Right atrium auricular region (tissue), 2 donors: ENCODE results near the gene SLC22A6. TPM values are rescaled to one million over a fixed set of nuclear protein-coding genes. Genes with fewer than 3 reads are reported as not detected.

ENCODE experiments used
- DNase-seq: peaks from one replicate; pipeline ENCODE4 v3.0.0-alpha.2; 2019; ENCODE audit warnings: low spot score
- H3K27ac ChIP-seq, 2 donors: fragments of 200-600 bp; sonication (generic); 1 replicate in 1 of 2; 2 replicates in 1 of 2; pipeline ENCODE4 v1.5.1; 2016 to 2019
- H3K27me3 ChIP-seq, 2 donors: fragments of 200-600 bp; sonication (generic); one replicate each; pipeline versions ENCODE4 v1.5.1 to v1.6.0; 2017 to 2019
- H3K36me3 ChIP-seq: fragments of 200-600 bp; sonication (generic); one replicate; pipeline ENCODE4 v1.5.1; 2016
- H3K4me1 ChIP-seq, 2 donors: fragments of 200-600 bp; sonication (generic); one replicate each; pipeline versions ENCODE4 v1.5.1 to v1.6.0; 2017 to 2019
- H3K4me3 ChIP-seq, 2 donors: fragments of 200-600 bp; sonication (generic); 1 replicate in 1 of 2; 2 replicates in 1 of 2; pipeline ENCODE4 v1.5.1; 2017 to 2019; ENCODE audit warnings: mild to moderate bottlenecking in 1 of 2, moderate library complexity in 1 of 2
- H3K9me3 ChIP-seq, 2 donors: fragments of 200-600 bp; sonication (generic); one replicate each; pipeline ENCODE4 v1.5.1; 2019
- total RNA-seq, 2 donors: library from RNA; depleted of rRNA; stranded (reverse); fragments of >200 nt; gene quantifications; one replicate each; pipeline ENCODE4 v1.1.0, GENCODE V29; 2016
- TF ChIP-seq, protein P1 (sequence below), 2 donors: fragments of 200-600 bp; sonication (generic); IDR thresholded peaks; one replicate each; pipeline ENCODE4 v1.5.1; 2019; ENCODE audit warnings: antibody characterized with exemption in 2 of 2

The SLC22A6 gene
- total RNA-seq, 2 donors from 2014 or later: not detected

DNA sequence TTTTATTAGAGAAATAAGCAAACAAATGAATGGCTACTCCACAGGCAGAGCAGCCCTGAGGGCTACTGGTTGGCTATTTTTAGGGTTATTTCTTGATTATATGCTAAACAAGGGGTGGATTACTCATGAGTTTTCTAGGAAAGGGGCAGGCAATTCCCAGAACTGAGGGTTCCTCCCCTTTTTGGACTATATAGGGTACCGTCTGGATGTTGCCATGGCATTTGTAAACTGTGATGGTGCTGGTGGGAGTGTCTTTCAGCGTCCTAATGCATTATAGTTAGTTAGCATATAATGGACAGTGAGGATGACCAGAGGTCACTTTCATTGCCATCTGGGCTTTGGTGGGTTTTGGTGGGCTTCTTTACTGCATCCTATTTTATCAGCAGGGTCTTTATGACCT lies 19.2 kb downstream of the SLC22A6 start:
- Histone ChIP-seq H3K4me3 (no peak overlapping the region), H3K9me3 (no peaks in the 10 kb centered on the region), H3K27me3 (no peaks in the 10 kb centered on the region), H3K4me1 (no peaks in the 10 kb centered on the region), H3K27ac (no peak overlapping the region), H3K36me3 (no peaks in the 10 kb centered on the region)
- DNase-seq: no peak
- TF ChIP-seq, protein P1, sequence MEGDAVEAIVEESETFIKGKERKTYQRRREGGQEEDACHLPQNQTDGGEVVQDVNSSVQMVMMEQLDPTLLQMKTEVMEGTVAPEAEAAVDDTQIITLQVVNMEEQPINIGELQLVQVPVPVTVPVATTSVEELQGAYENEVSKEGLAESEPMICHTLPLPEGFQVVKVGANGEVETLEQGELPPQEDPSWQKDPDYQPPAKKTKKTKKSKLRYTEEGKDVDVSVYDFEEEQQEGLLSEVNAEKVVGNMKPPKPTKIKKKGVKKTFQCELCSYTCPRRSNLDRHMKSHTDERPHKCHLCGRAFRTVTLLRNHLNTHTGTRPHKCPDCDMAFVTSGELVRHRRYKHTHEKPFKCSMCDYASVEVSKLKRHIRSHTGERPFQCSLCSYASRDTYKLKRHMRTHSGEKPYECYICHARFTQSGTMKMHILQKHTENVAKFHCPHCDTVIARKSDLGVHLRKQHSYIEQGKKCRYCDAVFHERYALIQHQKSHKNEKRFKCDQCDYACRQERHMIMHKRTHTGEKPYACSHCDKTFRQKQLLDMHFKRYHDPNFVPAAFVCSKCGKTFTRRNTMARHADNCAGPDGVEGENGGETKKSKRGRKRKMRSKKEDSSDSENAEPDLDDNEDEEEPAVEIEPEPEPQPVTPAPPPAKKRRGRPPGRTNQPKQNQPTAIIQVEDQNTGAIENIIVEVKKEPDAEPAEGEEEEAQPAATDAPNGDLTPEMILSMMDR (IDR thresholded peaks at IDR 0.05): no peak

DNA sequence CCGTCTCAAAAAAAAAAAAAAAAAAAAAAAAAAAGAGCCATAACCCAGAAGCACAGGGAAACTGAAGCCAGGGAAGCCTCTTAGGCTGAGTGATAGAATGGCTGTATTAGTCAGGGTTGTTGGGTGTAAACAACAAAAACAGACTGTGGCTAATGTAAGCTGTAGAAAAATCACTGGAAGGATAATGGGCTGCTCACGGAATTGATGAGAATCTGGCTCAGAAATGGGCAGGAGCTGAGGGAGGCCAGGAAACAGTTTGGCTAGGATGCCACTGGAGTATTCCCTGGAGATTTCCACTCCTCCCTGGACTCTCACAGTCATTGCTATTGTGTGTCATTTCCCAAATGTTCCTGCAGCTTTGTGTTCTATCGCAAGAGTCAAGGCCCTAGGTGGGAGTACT lies 22.4 kb downstream of the SLC22A6 start:
- Histone ChIP-seq H3K4me1 (peaks cover 0 to 12% of the 10 kb centered on the region in 2 donors), H3K9me3 (no peaks in the 10 kb centered on the region), H3K4me3 (no peak overlapping the region), H3K36me3 (no peaks in the 10 kb centered on the region), H3K27ac (no peak overlapping the region), H3K27me3 (no peaks in the 10 kb centered on the region)
- no peak for DNase-seq
- TF ChIP-seq, protein P1 (IDR thresholded peaks at IDR 0.05): no peak

DNA sequence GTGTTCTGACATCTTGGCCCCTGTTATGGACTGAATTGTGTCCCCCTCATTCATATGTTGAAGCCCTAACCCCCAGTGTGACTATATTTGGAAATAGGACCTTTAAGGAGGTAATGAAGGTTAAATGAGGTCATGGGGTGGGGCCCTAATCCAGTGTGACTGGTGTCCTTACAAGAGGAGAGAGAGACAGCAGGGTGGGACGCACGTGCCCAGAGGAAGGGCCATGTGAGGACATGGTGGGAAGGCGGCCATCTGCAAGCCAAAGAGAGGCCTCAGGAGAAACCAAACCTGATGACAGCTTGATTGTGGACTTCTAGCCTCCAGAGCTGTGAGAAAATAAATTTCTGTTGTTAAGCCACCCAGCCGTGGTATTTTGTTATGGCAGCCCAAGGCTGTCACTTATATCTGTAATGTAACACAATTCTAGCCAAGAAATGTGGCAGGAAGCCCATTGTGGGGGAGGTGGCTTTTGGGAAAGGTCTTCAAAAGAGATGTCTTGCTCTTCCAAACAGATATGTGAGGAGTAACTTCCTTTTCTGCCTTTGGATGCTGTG lies 23.7 kb downstream of the SLC22A6 start:
- peaks cover 0 to 12% of the 10 kb centered on the region in 2 donors for H3K4me1 ChIP-seq
- no peak overlapping the region for H3K4me3 ChIP-seq
- no peak overlapping the region for H3K27ac ChIP-seq
- H3K9me3 ChIP-seq: no peaks in the 10 kb centered on the region
- H3K36me3 ChIP-seq: no peaks in the 10 kb centered on the region
- no peak for DNase-seq
- H3K27me3 ChIP-seq: no peaks in the 10 kb centered on the region
- TF ChIP-seq, protein P1 (IDR thresholded peaks at IDR 0.05): no peak

DNA sequence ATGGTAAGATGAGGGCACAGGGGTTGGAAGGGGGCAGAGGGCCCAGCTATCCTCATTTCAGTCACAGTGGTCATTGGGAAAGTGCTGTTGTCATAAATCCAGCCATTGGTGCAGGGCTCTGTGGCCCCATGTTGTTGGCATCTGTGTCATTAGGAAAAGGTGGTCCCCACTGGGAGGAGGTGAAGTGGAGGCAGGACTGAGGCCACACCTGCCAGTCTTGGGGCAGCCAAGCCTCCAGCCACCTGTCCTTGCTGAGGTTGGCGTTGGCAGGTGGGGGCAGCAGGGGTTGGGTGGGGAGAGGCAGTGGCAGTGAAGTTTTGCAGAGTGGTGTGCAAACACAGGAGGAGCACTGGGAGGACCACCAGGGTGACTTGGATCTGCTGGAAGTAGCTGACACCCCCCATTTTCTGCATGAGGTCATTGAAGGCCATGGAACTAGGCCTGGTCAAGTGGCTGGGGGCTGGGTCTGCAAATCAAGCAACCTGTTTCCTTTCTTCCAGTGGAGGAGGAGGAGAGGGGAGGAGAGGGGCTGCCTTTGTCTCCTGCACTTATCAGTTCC lies 25.3 kb downstream of the SLC22A6 start:
- no peak overlapping the region for H3K27ac ChIP-seq
- no peaks in the 10 kb centered on the region for H3K9me3 ChIP-seq
- no peak for DNase-seq
- no peaks in the 10 kb centered on the region for H3K27me3 ChIP-seq
- TF ChIP-seq, protein P1 (IDR thresholded peaks at IDR 0.05): no peak
- peaks cover 0 to 12% of the 10 kb centered on the region in 2 donors for H3K4me1 ChIP-seq
- H3K36me3 ChIP-seq: no peaks in the 10 kb centered on the region
- H3K4me3 ChIP-seq: no peak overlapping the region

DNA sequence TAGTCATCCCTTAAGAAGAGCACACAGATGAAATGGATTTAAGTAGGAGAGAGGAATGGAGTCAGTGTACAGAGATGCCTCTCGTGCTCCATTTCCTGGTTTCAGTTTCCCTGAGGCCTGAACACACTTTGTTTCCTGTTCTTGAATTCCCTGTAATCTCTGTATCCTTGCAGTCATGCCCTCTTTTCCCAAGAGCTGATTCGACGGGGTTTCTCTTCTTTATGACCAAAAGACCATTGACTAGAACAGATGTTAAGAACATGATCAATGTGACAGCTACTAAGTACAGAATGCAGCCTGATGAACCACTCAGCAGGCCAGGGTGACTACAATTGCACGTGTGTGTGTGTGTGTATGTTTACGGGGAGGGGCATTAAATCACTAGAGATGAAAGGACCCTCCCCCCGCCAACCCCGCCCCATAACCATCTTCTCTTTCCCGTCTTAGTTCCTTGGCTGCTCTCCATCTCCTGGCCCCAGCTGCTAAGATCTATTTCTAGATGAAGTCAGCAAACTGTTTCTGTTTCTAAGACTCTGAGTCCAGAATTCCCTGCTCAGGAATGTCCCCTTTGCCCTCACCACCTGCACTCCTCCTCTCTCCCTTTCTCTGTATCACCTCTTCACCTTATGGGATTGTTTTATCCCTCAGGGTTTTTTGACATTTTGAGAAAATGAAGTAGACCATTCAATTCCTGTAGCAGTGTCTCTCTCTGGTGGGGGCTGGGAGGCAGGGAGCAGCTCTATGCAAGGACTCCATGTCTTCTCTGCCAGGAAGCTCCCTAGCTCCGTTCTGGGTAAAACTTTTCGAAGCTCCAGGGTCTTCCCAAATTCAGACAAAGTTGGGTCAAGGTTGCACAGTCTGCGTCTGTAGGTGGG lies 26.0 kb downstream of the SLC22A6 start:
- Histone ChIP-seq H3K36me3 (no peaks in the 10 kb centered on the region), H3K9me3 (no peaks in the 10 kb centered on the region), H3K27me3 (no peaks in the 10 kb centered on the region), H3K27ac (no peak overlapping the region), H3K4me1 (peaks cover 0 to 12% of the 10 kb centered on the region in 2 donors), H3K4me3 (no peak overlapping the region)
- TF ChIP-seq, protein P1 (IDR thresholded peaks at IDR 0.05): no peak
- no peak for DNase-seq
